Measurements from ENCODE around the gene NAV3. TPM values are rescaled to one million over a fixed set of nuclear protein-coding genes. Genes with fewer than 3 reads are reported as not detected.

Gene NAV3
- total RNA-seq, 1 donor from 2014 or later, result 3.3 TPM

DNA sequence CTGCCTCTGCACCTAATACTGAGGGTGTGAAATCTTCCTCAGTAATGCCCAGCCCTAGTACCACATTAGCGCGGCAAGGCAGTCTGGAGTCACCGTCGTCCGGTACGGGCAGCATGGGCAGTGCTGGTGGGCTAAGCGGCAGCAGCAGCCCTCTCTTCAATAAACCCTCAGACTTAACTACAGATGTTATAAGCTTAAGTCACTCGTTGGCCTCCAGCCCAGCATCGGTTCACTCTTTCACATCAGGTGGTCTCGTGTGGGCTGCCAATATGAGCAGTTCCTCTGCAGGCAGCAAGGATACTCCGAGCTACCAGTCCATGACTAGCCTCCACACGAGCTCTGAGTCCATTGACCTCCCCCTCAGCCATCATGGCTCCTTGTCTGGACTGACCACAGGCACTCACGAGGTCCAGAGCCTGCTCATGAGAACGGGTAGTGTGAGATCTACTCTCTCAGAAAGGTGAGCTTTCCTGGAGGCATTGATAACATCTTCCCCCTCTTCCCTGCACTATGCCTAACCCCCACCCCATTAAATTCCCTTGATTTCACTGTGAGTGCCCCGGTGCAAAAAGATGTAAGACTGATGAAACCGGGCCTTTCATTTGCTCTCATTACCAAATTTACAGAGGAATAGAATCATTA lies 291.4 kb downstream of the NAV3 start:
- ATAC-seq (ENCODE audit: poor library complexity) (no peak), DNase-seq (no peak)
- intact Hi-C loops (cut with DNase I), result no loop called here

DNA sequence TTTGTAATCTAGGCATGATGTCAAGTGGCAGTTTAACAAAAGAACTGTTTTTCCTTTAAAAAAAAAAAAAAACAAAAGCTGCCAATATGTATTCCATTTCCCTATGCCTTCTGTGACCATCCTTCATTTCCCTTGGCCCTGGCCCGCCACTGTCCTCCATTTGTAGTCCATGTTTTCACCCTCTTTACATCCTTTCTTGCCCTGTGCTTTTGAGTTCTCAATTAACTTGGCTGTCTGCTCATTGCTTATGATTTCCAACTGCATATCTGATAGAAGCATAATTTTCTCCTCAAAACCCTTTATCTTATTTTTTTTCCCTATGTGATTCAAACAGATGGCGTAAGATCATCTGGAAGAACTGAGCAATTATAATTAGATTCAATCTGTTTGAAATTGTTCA lies 297.5 kb downstream of the NAV3 start:
- intact Hi-C loops (cut with DNase I), result no loop called here
- DNase-seq, result no peak

DNA sequence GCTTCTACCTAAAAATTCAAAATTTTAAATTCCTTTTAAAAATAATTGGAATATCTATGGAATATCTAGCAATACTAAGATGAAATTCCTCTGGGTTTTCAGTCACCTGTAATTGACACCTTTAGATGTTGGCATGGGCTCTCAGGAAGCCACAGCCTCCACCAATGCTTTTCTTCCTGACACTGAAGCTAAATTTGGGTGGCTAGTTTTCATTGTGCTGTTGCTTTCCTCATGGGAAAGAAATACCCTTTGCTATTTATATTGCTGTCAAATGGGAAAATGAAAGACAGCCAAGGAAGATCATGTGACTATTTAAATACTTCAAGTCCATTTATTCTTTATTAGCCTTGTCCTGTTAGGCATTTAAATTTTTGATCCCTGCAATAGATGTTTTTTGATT lies 313.0 kb downstream of the NAV3 start:
- no peak for DNase-seq
- intact Hi-C loops (cut with DNase I), result loop anchor here (10.0 kb wide), 1 partner anchor 1031 kb away; no protein-coding TSS in a partner anchor
- ATAC-seq (ENCODE audit: poor library complexity), result no peak

More for the DNA sequence above, 297.5 kb downstream of the NAV3 start:
- no peak for ATAC-seq (ENCODE audit: poor library complexity)

DNA sequence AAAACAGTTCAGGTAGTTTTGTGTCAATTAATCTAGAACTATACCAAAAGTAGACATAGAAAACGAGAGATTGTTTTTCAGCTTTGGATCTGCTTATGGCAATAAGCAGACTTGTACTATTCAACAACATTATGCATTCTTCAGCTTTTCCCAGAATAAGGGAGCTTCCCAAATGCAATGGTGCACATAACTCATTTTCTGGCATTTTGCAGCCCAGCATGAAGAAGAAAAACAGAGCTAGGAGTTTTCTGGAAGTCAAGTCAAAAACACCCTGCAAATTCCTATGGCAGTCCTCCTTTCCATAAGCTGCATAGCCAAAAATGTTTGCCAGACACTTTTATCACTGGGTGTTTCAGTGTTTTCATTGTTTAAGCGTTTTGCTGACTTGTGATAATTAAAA lies 314.7 kb downstream of the NAV3 start:
- ATAC-seq (ENCODE audit: poor library complexity) (no peak), DNase-seq (no peak)
- intact Hi-C loops (cut with DNase I), result loop anchor here (10.0 kb wide), 1 partner anchor 1029 kb away; no protein-coding TSS in a partner anchor

DNA sequence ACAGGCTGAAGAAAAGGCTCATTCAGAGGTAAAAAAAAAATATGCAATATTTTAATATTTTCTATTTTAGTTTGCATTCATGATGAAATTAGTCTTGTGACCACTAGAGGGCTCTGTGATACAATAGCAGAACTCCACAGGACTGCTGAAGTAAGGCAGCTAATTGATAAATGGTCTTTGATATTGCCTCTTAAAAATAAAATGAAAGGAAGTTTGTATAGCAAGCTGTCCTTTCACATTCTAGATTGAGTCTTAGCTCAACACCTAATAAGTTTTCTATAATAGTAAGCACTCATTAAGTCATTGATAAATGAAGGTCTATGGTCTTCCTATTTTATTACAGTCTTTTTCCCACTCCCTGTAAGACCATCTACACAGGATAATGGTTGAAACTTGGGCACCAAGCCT lies 315.7 kb downstream of the NAV3 start:
- ATAC-seq (ENCODE audit: poor library complexity) (peak; percentile 46), DNase-seq (no peak)
- intact Hi-C loops (cut with DNase I), result loop anchor here (10.0 kb wide), 1 partner anchor 1028 kb away; no protein-coding TSS in a partner anchor

DNA sequence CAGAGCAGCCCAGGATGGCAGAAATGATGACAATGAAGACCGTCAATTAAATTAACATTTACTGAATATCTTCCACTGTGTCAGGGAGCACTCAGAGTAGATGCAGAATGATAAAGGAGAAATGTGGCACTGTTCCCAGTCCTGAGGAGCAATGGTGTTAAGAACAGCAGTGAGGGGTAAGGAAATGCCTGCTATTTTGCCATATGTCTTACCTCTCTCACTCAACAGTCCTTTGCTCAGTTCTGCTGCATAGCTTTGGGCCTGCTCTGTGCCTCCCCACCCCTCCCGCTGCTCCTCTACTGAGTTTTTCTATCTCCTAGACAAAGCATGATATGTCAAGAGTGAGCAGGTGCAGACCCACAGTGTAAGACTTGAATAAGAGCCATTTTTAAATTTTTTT lies 318.8 kb downstream of the NAV3 start:
- no peak for DNase-seq
- intact Hi-C loops (cut with DNase I), result loop anchor here (10.0 kb wide), 1 partner anchor 1025 kb away; no protein-coding TSS in a partner anchor
- ATAC-seq (ENCODE audit: poor library complexity), result peak; percentile 31

DNA sequence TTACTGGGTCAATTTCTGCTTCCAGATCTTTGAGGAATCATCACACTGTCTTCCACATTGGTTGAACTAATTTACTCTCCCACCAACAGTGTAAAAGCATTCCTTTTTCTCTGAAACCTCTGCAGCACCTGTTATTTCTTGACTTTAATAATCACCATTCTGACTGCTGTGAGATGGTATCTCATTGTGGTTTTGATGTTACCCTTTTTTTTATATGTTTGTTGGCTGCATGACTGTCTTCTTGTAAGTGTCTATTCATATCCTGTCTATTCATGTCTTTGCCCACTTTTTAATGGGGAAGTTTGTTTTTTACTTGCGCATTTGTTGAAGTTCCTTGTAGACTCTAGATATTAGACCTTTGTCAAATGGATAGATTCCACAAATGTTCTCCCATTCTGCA lies 324.9 kb downstream of the NAV3 start:
- DNase-seq (no peak), ATAC-seq (ENCODE audit: poor library complexity) (no peak)
- intact Hi-C loops (cut with DNase I), result no loop called here

DNA sequence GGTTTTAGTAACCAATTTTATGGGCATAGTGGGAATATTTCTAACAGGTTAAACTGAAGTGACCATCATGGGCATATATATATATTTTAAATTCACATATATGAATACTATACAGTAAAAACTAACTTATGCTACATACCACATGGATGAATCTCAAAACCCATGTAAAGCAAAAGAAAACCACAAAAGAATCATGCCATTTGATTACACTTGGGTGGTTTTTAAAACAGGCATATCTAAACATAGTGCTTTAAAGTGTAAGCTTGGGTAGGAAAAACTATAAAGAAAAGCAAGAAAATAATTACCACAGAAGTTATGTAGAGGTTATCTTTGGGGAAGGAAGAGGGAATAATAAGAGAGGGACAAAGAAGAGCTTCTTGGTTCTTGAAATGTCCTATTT lies 326.1 kb downstream of the NAV3 start:
- intact Hi-C loops (cut with DNase I), result no loop called here

DNA sequence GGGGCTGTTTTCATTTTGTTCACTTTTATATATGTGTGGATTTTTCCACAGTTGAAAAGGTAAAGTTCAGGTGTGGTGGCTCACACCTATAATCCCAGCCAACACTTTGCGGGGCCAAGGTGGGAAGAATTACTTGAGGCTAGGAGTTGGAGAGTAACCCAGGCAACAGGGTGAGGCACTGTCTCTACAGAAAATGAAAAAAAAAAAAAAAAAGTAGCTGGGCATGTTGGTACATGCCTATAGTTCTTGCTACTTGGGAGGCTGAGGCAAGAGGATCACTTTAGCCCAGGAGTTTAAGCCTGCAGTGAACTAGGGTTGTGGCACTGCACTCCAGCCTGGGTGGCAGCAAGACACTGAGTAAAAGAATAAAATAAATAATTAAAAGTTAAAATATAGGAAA lies 326.5 kb downstream of the NAV3 start:
- ATAC-seq (ENCODE audit: poor library complexity), result no peak
- no peak for DNase-seq
- intact Hi-C loops (cut with DNase I), result no loop called here

More for the DNA sequence above, 326.1 kb downstream of the NAV3 start:
- ATAC-seq (ENCODE audit: poor library complexity) (no peak), DNase-seq (no peak)

DNA sequence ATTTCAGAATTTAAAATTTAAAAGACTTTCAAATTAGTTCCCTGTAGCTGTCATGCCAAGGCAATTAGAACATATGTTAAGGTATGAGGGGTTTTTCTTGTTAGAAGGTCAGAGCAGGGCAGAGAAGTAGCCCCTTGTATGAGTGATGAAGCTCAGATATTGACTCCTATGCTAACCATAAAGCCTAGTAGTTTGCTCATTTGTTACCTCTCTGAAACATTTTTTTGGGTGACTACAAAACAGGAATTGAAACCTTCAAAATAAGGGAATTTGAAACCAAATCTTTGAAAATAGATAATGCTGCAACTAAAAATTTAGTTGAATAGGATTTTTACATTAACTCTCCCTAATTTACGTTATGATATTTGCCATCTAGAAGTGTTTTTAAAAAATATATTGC lies 333.5 kb downstream of the NAV3 start:
- ATAC-seq (ENCODE audit: poor library complexity) (no peak), DNase-seq (no peak)
- intact Hi-C loops (cut with DNase I), result no loop called here

DNA sequence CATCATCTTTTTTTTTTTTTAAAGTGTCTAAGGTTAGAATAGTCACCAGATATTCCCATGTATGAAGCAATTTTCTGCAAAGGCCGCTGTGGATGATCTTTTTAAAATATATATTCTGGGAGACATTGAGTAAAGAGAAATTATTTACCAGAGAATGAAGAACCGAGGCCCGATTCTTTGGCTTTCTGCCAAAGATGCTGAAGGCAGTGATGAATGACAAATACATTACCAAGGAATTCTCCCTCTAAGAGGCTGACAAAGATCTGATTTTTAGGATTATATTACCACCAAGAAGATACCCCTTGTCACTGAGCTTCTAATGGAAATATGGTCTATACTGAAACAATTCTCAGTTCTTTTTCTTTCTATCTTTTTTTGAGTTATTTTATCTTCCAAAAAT lies 336.8 kb downstream of the NAV3 start:
- intact Hi-C loops (cut with DNase I), result no loop called here
- ATAC-seq (ENCODE audit: poor library complexity) (no peak), DNase-seq (no peak)

DNA sequence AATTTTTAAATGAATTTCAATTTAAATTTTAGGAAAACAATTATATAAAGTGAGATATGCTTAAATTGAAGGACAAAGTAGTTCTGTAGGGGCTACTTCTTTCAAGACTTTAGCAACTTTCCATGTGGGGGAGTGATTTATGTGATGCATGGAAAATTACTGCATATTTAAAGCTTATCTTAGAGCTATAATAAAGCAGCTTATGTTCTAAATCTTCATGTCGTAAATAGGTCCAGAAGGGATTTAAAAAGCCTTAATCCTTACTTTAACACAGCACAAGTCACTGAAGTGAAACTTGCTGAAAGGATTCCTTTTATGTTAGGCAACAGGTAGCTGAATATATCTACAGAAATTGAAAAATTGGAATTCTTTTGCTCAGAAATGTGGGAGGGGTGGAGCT lies 340.4 kb downstream of the NAV3 start:
- ATAC-seq (ENCODE audit: poor library complexity), result no peak
- intact Hi-C loops (cut with DNase I), result no loop called here
- no peak for DNase-seq

DNA sequence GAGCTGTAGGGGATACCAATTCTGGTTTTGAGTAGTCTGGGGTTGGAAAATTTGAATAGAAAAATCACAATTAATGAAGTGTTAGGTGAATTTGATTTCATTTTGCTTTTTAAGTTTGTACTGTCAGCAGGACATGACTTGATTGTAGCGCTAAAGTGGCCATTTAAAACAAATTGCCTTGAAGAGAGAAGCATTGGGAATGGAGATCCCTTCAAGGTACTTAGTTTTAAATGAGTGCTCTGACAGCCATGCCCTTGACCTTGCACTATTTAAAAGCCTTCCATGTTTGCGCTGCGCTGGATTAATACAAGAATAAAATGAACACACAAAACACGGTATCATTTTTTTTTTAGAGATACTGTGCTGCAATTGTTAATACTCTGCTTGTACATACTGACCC lies 345.9 kb downstream of the NAV3 start:
- intact Hi-C loops (cut with DNase I), result no loop called here
- DNase-seq (no peak), ATAC-seq (ENCODE audit: poor library complexity) (no peak)

DNA sequence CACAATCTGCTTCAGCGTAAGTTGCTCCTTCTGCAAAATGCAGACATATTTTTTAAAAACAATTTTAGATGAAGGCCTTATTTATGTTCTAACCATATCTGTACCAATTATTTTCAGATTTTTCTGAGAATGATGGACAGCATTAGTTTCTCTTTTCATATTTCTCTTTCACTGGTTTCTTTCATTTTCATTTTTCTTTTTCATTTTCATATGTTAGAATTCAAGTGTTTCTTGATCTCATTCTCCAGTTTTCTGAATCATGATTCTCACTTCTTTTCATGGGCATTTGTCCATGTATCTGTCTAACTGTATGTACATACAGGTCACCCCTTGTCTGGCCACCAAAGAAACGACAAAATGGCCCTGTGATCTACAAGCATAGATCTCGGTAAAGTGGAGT lies 346.6 kb downstream of the NAV3 start:
- ATAC-seq (ENCODE audit: poor library complexity) (no peak), DNase-seq (no peak)
- intact Hi-C loops (cut with DNase I), result no loop called here

DNA sequence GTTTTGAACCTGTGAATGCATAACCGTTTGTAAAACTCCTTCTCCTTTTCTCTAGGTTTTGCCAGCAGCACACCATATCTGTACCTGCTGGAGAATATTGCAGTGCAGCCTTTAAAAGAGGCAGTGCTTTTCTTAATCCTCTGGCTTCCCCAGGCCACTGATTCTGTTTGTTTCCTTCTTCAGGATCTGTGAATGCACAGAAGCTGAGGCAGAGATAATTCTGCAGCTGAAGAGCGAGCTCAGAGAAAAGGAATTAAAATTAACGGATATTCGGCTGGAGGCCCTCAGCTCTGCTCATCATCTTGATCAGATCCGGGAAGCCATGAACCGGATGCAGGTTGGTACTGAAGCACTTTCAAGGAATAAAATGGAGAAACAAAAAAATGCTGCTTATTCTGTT lies 348.7 kb downstream of the NAV3 start:
- intact Hi-C loops (cut with DNase I), result no loop called here
- ATAC-seq (ENCODE audit: poor library complexity) (no peak), DNase-seq (no peak)

DNA sequence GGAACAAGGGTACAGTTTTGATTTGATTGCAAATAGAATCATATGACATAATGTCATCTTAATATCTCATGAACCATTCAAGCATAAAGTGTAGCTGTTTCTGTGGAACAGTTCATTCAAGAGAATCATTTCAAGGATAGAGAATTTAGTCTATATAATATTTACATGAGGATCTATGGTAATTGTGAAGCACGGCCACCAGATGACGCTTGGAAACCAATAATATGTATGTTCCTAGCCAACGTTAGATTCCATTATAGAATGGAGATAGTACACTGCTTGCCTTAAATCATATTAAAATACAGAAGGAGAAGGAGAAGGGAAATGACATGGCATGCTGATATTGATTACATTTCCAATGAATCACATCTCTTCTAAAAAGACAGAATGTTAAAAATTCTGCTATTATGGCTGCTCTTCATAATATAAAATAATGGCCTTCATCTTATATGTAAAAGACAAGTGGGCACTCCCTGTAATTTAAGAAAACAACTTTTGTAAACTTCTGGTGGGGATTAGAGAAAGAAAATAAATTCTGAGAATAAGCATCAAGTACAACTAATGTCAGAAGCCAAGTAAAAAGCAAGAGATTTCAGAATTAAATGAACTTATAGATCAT lies 351.0 kb downstream of the NAV3 start:
- DNase-seq (no peak), ATAC-seq (ENCODE audit: poor library complexity) (no peak)
- intact Hi-C loops (cut with DNase I), result no loop called here

DNA sequence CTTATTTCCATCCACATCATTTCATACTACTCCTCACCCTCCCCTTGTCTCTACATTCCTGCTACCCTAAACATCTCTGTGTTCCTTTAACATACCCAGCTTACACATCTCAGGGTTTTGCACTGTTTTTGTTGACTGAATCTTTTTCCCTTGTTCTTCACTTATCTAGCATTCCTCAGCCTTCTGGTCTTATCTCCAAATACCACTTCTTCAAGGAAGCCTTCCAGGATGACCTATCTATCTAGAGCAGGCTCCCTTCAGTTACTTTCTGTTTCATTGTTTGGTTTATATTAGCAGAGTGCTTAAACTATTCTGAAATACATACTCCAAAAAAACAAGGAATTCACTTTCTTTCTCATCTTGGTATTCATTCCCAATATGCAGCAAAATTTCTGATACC lies 353.1 kb downstream of the NAV3 start:
- intact Hi-C loops (cut with DNase I), result no loop called here
- DNase-seq (no peak), ATAC-seq (ENCODE audit: poor library complexity) (no peak)

DNA sequence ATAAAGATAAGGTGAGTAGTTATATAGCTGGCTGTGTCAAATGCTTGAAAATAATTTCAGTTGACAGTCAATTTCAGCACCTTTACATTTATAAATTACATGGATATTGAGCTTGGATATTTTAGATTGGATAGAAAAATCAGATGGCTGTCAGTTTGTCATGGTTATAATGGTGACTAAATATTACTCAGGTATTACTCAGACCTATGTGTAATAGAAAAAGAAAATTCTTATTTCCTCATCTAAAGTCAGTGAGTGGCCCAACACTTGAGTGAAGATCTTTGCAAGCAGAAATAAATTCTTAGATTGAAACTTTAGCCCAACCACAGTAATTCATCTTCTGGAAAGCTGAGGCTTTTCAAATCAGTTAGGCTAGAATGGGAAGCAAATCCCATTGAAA lies 354.4 kb downstream of the NAV3 start:
- ATAC-seq (ENCODE audit: poor library complexity), result no peak
- intact Hi-C loops (cut with DNase I), result no loop called here
- no peak for DNase-seq

DNA sequence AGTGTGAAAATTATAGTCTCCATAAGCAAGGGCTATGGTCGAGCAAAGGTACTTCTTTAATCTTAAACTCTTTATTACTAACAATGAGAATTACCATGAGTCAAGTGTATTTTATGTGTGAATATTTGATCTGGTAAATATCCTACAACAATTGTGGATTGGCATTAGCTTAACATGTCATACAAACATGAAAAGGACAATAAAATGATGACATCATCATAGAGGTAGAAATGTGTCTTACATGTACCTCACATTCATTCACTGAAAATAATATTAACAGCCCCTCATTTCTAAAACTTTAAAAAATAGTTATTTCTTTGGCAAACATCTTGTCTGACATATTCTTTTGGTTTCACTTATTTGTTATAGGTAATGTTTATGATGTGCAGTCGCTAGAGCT lies 355.0 kb downstream of the NAV3 start:
- DNase-seq (no peak), ATAC-seq (ENCODE audit: poor library complexity) (no peak)
- intact Hi-C loops (cut with DNase I), result no loop called here

DNA sequence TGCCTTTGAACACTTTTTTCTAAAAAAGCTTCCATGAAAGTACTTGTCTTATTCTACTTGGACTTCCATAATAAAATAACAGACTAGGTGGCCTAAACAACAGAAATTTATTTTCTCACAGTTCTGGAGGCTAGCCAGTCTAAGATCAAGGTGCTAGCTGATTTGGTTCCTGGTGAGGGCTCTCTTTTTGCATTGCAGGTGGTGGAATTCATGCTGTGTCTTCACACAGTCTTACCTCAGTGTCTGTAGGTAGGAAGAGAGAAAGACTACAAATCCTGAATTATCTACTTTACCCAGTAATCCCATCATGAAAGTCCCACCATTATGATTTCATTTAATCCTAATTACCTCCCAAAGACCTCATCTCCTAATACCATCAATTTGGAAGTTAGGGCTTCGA lies 356.0 kb downstream of the NAV3 start:
- ATAC-seq (ENCODE audit: poor library complexity) (no peak), DNase-seq (no peak)
- intact Hi-C loops (cut with DNase I), result no loop called here

DNA sequence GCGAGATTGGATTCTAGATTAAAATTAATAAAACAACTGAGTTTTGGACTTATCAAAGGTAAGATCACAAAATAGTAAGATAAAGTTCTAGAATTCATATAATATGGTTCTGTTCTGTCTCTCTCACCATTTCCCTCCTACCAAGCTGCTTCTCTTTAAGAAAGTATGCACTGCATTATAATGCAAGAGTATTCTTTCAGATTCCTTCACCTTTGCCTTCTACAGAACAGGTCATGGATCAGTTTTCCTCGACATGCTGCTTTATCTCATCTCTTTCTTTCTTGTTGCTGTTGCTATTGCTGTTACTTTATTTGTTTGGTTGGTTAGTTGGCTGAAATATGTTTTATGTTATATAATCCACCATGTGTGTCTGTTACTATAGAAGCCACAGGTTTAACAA lies 357.0 kb downstream of the NAV3 start:
- intact Hi-C loops (cut with DNase I), result no loop called here
- ATAC-seq (ENCODE audit: poor library complexity) (no peak), DNase-seq (no peak)
